H9 (cell line): ENCODE measurements around the gene SMCHD1. TPM values are rescaled to one million over a fixed set of nuclear protein-coding genes. Genes with fewer than 3 reads are reported as not detected.

Source experiments
- DNase-seq: peaks from one replicate; pipeline ENCODE4 v3.0.0-alpha.2; 2017
- H2AFZ ChIP-seq: one replicate; pipeline ENCODE4 v1.6.1; 2013; ENCODE audit warnings: mild to moderate bottlenecking, low read length, control low read depth, moderate library complexity
- H2AK5ac ChIP-seq: 2 replicates; pipeline ENCODE4 v1.6.1; 2013; ENCODE audit warnings: low read length, control low read depth, mixed read lengths; ENCODE audit not compliant: insufficient read length
- H2BK120ac ChIP-seq: one replicate; pipeline ENCODE4 v1.6.1; 2013; ENCODE audit warnings: low read depth, mild to moderate bottlenecking, low read length, control low read depth, inconsistent platforms; ENCODE audit not compliant: poor library complexity, severe bottlenecking
- H2BK12ac ChIP-seq: 2 replicates; pipeline ENCODE4 v1.6.1; 2013; ENCODE audit warnings: low read length, control low read depth, mixed read lengths, low read depth; ENCODE audit not compliant: insufficient read length
- H2BK15ac ChIP-seq: 2 replicates; pipeline ENCODE4 v1.6.1; 2013; ENCODE audit warnings: low read depth, low read length, control low read depth
- H2BK20ac ChIP-seq: one replicate; pipeline ENCODE4 v1.6.1; 2013; ENCODE audit warnings: low read depth, mild to moderate bottlenecking, low read length, control low read depth, inconsistent platforms; ENCODE audit not compliant: poor library complexity, severe bottlenecking
- H2BK5ac ChIP-seq: 2 replicates; pipeline ENCODE4 v1.6.1; 2013; ENCODE audit warnings: low read length, control low read depth, mixed read lengths; ENCODE audit not compliant: insufficient read length
- H3K14ac ChIP-seq: 2 replicates; pipeline ENCODE4 v1.6.1; 2013; ENCODE audit warnings: low read length, control low read depth; ENCODE audit not compliant: insufficient read depth
- H3K18ac ChIP-seq: 2 replicates; pipeline ENCODE4 v1.6.1; 2013; ENCODE audit warnings: low read depth, mild to moderate bottlenecking, mixed read lengths, low read length, control low read depth; ENCODE audit not compliant: insufficient read length
- H3K23ac ChIP-seq: 2 replicates; pipeline ENCODE4 v1.6.1; 2013; ENCODE audit warnings: low read length, control low read depth, mixed read lengths, low read depth; ENCODE audit not compliant: insufficient read length
- H3K23me2 ChIP-seq: 2 replicates; pipeline ENCODE4 v1.6.1; 2013; ENCODE audit warnings: low read depth, mild to moderate bottlenecking, mixed read lengths, low read length, control low read depth; ENCODE audit not compliant: insufficient read length, poor library complexity, severe bottlenecking
- H3K27ac ChIP-seq: 2 replicates; pipeline ENCODE4 v1.5.1; 2013; ENCODE audit warnings: low read length, control low read depth, mixed read lengths, low read depth; ENCODE audit not compliant: insufficient read length
- H3K27me3 ChIP-seq: 2 replicates; pipeline ENCODE4 v1.6.1; 2013; ENCODE audit warnings: low read length, control low read depth, inconsistent platforms; ENCODE audit not compliant: insufficient read depth
- H3K4ac ChIP-seq: 2 replicates; pipeline ENCODE4 v1.6.1; 2013; ENCODE audit warnings: low read depth, mild to moderate bottlenecking, control low read depth, inconsistent platforms, low read length, moderate library complexity
- H3K4me1 ChIP-seq: 2 replicates; pipeline ENCODE4 v1.6.1; 2013; ENCODE audit warnings: low read length, control low read depth, inconsistent platforms; ENCODE audit not compliant: insufficient read depth
- H3K4me2 ChIP-seq: 2 replicates; pipeline ENCODE4 v1.6.1; 2013; ENCODE audit warnings: low read length, control low read depth, mixed read lengths; ENCODE audit not compliant: insufficient read length, insufficient read depth
- H3K56ac ChIP-seq: 2 replicates; pipeline ENCODE4 v1.6.1; 2013; ENCODE audit warnings: low read depth, mild to moderate bottlenecking, mixed read lengths, low read length, control low read depth; ENCODE audit not compliant: insufficient read length
- H3K79me1 ChIP-seq: 2 replicates; pipeline ENCODE4 v1.6.1; 2013; ENCODE audit warnings: low read depth, mild to moderate bottlenecking, moderate library complexity, low read length, control low read depth, inconsistent platforms; ENCODE audit not compliant: insufficient read depth, poor library complexity, severe bottlenecking
- H3K79me2 ChIP-seq: 2 replicates; pipeline ENCODE4 v1.6.1; 2013; ENCODE audit warnings: low read length, control low read depth, inconsistent platforms; ENCODE audit not compliant: insufficient read depth
- H3K9ac ChIP-seq: 2 replicates; pipeline ENCODE4 v1.6.1; 2013; ENCODE audit warnings: low read length, control low read depth, mixed read lengths; ENCODE audit not compliant: insufficient read length; ENCODE audit errors: extremely low read depth
- H3K9me3 ChIP-seq: one replicate; pipeline ENCODE4 v1.6.1; 2013; ENCODE audit warnings: low read depth, low read length, inconsistent platforms; ENCODE audit not compliant: control insufficient read depth
- H3T11ph ChIP-seq: one replicate; pipeline ENCODE4 v1.6.1; 2013; ENCODE audit warnings: mild to moderate bottlenecking, low read length, control low read depth, inconsistent platforms
- H4K20me1 ChIP-seq: one replicate; pipeline ENCODE4 v1.6.1; 2013; ENCODE audit not compliant: control insufficient read depth, insufficient read length, insufficient read depth
- H4K5ac ChIP-seq: 2 replicates; pipeline ENCODE4 v1.6.1; 2013; ENCODE audit warnings: low read depth, mild to moderate bottlenecking, mixed read lengths, low read length, control low read depth; ENCODE audit not compliant: insufficient read length
- H4K8ac ChIP-seq: replicated peaks from 2 replicates; pipeline ENCODE4 v1.6.1; 2013; ENCODE audit warnings: low read length, control low read depth, mixed read lengths, low read depth; ENCODE audit not compliant: insufficient read length
- H4K91ac ChIP-seq: 2 replicates; pipeline ENCODE4 v1.6.1; 2013; ENCODE audit warnings: low read depth, mild to moderate bottlenecking, moderate library complexity, mixed read lengths, low read length, control low read depth; ENCODE audit not compliant: insufficient read length
- H3K27ac Mint-ChIP-seq, 3 experiments: 2 replicates in 2 of 3; 3 replicates in 1 of 3; pipeline ENCODE4 v1.8.0; 2020 to 2021; ENCODE audit warnings: mixed read lengths in 3 of 3, mild to moderate bottlenecking in 1 of 3, moderate library complexity in 1 of 3
- H3K27me3 Mint-ChIP-seq: 2 replicates; pipeline ENCODE4 v1.8.0; 2021; ENCODE audit warnings: low read depth, mild to moderate bottlenecking, moderate library complexity, mixed read lengths
- H3K36me3 Mint-ChIP-seq, 3 experiments: 2 replicates in 2 of 3; 3 replicates in 1 of 3; pipeline ENCODE4 v1.8.0; 2020 to 2021; ENCODE audit warnings: low read depth in 3 of 3, mixed read lengths in 3 of 3; ENCODE audit not compliant: insufficient read depth in 1 of 3
- H3K4me1 Mint-ChIP-seq, 2 experiments: 2 replicates each; pipeline ENCODE4 v1.8.0; 2020; ENCODE audit warnings: mixed read lengths in 2 of 2
- H3K4me3 Mint-ChIP-seq, 2 experiments: 2 replicates in 1 of 2; 3 replicates in 1 of 2; pipeline ENCODE4 v1.8.0; 2020 to 2021; ENCODE audit warnings: mild to moderate bottlenecking in 2 of 2, mixed read lengths in 2 of 2, moderate library complexity in 1 of 2
- H3K9me3 Mint-ChIP-seq, 2 experiments: 2 replicates in 1 of 2; 3 replicates in 1 of 2; pipeline ENCODE4 v1.8.0; 2020; ENCODE audit warnings: mild to moderate bottlenecking in 2 of 2, mixed read lengths in 2 of 2, moderate library complexity in 1 of 2
- WGBS: extraction: QIAGEN DNeasy Blood & Tissue Kit; methylation state at CpG from one replicate; pipeline ENCODE4 v1.1.7; 2013; ENCODE audit warnings: missing lambda C conversion rate, low lambda C conversion rate, mixed read lengths; ENCODE audit not compliant: insufficient read length; ENCODE audit errors: extremely low coverage; 5-methylcytosine and 5-hydroxymethylcytosine counted together
- total RNA-seq: library from RNA; stranded (reverse); gene quantifications from 2 replicates; pipeline ENCODE4 v1.2.1, GENCODE V29; 2021
- TF ChIP-seq, protein P1 (sequence below): fragments of 200-600 bp; sonication (generic); conservative IDR thresholded peaks from 3 replicates; pipeline ENCODE4 v1.8.0; 2021; ENCODE audit warnings: antibody characterized with exemption, mild to moderate bottlenecking

Gene SMCHD1
- total RNA-seq, 1 experiment from 2014 or later, result 53.5 TPM

DNA sequence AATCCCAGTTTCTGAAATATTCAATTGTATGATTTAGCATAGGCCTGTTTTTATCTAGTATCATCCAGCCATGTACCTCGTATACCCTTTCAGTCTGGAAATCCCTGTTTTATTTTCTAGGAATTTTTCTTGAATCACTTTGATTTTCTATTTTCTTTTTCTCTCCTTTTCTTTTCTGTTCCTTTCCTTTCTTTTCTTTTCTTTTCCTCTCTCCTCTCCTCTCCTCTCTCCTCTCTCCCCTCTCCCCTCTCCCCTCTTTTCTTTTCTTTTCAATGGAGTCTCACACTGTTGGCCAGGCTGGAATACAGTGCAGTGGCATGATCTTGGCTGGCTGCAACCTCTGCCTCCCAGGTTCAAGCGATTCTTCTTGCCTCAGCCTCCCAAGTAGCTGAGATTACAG is 63.5 kb downstream of the SMCHD1 start:
- no peaks in the 10 kb centered on the region; a peak in 1 of 5 replicates for H3K9me3 Mint-ChIP-seq
- H3K23me2 ChIP-seq, result no peaks in the 10 kb centered on the region
- H4K91ac ChIP-seq, result no peak overlapping the region
- H2AFZ ChIP-seq, result no peak overlapping the region
- DNase-seq, result no peak
- no peak overlapping the region for H4K8ac ChIP-seq
- peaks cover 23 to 67% (median 65%) of the 10 kb centered on the region in 3 experiments for H3K36me3 Mint-ChIP-seq
- TF ChIP-seq, protein P1, sequence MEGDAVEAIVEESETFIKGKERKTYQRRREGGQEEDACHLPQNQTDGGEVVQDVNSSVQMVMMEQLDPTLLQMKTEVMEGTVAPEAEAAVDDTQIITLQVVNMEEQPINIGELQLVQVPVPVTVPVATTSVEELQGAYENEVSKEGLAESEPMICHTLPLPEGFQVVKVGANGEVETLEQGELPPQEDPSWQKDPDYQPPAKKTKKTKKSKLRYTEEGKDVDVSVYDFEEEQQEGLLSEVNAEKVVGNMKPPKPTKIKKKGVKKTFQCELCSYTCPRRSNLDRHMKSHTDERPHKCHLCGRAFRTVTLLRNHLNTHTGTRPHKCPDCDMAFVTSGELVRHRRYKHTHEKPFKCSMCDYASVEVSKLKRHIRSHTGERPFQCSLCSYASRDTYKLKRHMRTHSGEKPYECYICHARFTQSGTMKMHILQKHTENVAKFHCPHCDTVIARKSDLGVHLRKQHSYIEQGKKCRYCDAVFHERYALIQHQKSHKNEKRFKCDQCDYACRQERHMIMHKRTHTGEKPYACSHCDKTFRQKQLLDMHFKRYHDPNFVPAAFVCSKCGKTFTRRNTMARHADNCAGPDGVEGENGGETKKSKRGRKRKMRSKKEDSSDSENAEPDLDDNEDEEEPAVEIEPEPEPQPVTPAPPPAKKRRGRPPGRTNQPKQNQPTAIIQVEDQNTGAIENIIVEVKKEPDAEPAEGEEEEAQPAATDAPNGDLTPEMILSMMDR, result no peak
- no peak overlapping the region for H3K56ac ChIP-seq
- no peak overlapping the region for H2BK15ac ChIP-seq
- no CpG with 5 or more reads among the region's 2 CpGs for WGBS
- no peak overlapping the region for H3K27ac ChIP-seq
- H3K27me3 ChIP-seq, result no peaks in the 10 kb centered on the region
- H3K14ac ChIP-seq, result no peak overlapping the region
- no peak overlapping the region for H2BK5ac ChIP-seq
- no peak overlapping the region for H2AK5ac ChIP-seq
- no peaks in the 10 kb centered on the region for H4K20me1 ChIP-seq
- H3K79me1 ChIP-seq, result no peaks in the 10 kb centered on the region
- H3K9me3 ChIP-seq, result no peaks in the 10 kb centered on the region
- no peak overlapping the region for H3K4me2 ChIP-seq
- H3K4me3 Mint-ChIP-seq, result no peak overlapping the region
- H3K79me2 ChIP-seq, result no peaks in the 10 kb centered on the region
- H4K5ac ChIP-seq, result no peak overlapping the region
- no peak overlapping the region for H3T11ph ChIP-seq
- no peak overlapping the region for H3K27ac Mint-ChIP-seq
- no peak overlapping the region for H3K4ac ChIP-seq
- no peak overlapping the region for H2BK20ac ChIP-seq
- H3K23ac ChIP-seq, result no peak overlapping the region
- H3K4me1 ChIP-seq, result no peaks in the 10 kb centered on the region
- H3K18ac ChIP-seq, result no peak overlapping the region
- no peak overlapping the region for H2BK120ac ChIP-seq
- H3K27me3 Mint-ChIP-seq, result no peaks in the 10 kb centered on the region
- no peak overlapping the region for H2BK12ac ChIP-seq
- no peak overlapping the region for H3K9ac ChIP-seq
- H3K4me1 Mint-ChIP-seq, result peaks cover 9% of the 10 kb centered on the region in 2 experiments
